K562 (cell line): ENCODE data around the gene TECPR2. TPM values are rescaled to one million over a fixed set of nuclear protein-coding genes. Genes with fewer than 3 reads are reported as not detected.

Experiments used
- ATF2 ChIP-seq: sonication (generic); formaldehyde crosslinking; IDR thresholded peaks from 2 replicates; pipeline ENCODE4 v1.8.1; 2022; ENCODE audit warnings: missing genetic modification reagents
- CEBPG ChIP-seq, 3 experiments: fragments of 200-800 bp in 1 of 3; sonication (Bioruptor generic) in 1 of 3; sonication (generic) in 1 of 3; formaldehyde crosslinking in 1 of 3; IDR thresholded peaks in 2 of 3; conservative IDR thresholded peaks in 1 of 3; 2 replicates each; pipeline versions ENCODE4 v1.6.1 to v1.8.0; 2016 to 2022; ENCODE audit warnings: missing compliant biosample characterization in 2 of 3, missing genetic modification characterization in 2 of 3, mild to moderate bottlenecking in 1 of 3, missing genetic modification reagents in 1 of 3
- CTBP1 ChIP-seq: fragments of 450-650 bp; IDR thresholded peaks from 2 replicates; pipeline ENCODE4 v1.6.1; 2016; ENCODE audit warnings: borderline replicate concordance
- DPF2 ChIP-seq: fragments of 450-650 bp; IDR thresholded peaks from 2 replicates; pipeline ENCODE4 v1.6.1; 2016
- FOSL1 ChIP-seq: fragments of 200-800 bp; sonication (Bioruptor generic); conservative IDR thresholded peaks from 2 replicates; pipeline ENCODE4 v1.6.1; 2016; ENCODE audit warnings: missing genetic modification characterization, missing compliant biosample characterization
- GABPA ChIP-seq: fragments of 200-800 bp; sonication (Bioruptor generic); conservative IDR thresholded peaks from 2 replicates; pipeline ENCODE4 v1.6.1; 2016; ENCODE audit warnings: low read depth, missing genetic modification characterization, missing compliant biosample characterization
- GMEB1 ChIP-seq: fragments of 250-450 bp; sonication (Bioruptor Pico); IDR thresholded peaks from 2 replicates; pipeline ENCODE4 v1.4.0; 2020; ENCODE audit warnings: mild to moderate bottlenecking
- MTA1 ChIP-seq: fragments of 450-650 bp; IDR thresholded peaks from 2 replicates; pipeline ENCODE4 v1.6.1; 2017; ENCODE audit warnings: borderline replicate concordance
- NFRKB ChIP-seq: fragments of 450-650 bp; IDR thresholded peaks from 2 replicates; pipeline ENCODE4 v1.6.1; 2016; ENCODE audit warnings: low read depth
- POLR2G ChIP-seq: fragments of 200-400 bp; formaldehyde crosslinking; IDR thresholded peaks from 2 replicates; pipeline ENCODE4 v1.6.1; 2017; ENCODE audit warnings: low read depth, mild to moderate bottlenecking, antibody characterized with exemption, low read length, moderate library complexity
- RB1 ChIP-seq: fragments of 450-650 bp; IDR thresholded peaks from 2 replicates; pipeline ENCODE4 v1.6.1; 2017; ENCODE audit warnings: low read depth, mild to moderate bottlenecking
- RBM22 ChIP-seq: fragments of 200-400 bp; formaldehyde crosslinking; IDR thresholded peaks from 2 replicates; pipeline ENCODE4 v1.6.1; 2018; ENCODE audit warnings: low read length, low read depth; ENCODE audit not compliant: poor library complexity, severe bottlenecking
- RBM34 ChIP-seq: fragments of 200-400 bp; formaldehyde crosslinking; IDR thresholded peaks from 2 replicates; pipeline ENCODE4 v1.6.1; 2018; ENCODE audit warnings: low read length, borderline replicate concordance; ENCODE audit not compliant: insufficient read depth
- RFX5 ChIP-seq: IDR thresholded peaks from 2 replicates; pipeline ENCODE4 v1.6.1; 2011; ENCODE audit warnings: low read depth, mild to moderate bottlenecking, improper control_type of control experiment, low read length
- SRSF9 ChIP-seq: fragments of 200-400 bp; formaldehyde crosslinking; IDR thresholded peaks from 2 replicates; pipeline ENCODE4 v1.6.1; 2017; ENCODE audit warnings: low read depth, low read length, borderline replicate concordance
- VEZF1 ChIP-seq: fragments of 200-800 bp; sonication (Bioruptor generic); IDR thresholded peaks from 2 replicates; pipeline ENCODE4 v1.6.1; 2017; ENCODE audit warnings: missing genetic modification characterization, missing compliant biosample characterization
- XRCC5 ChIP-seq: fragments of 200-400 bp; formaldehyde crosslinking; IDR thresholded peaks from 2 replicates; pipeline ENCODE4 v1.6.1; 2017; ENCODE audit warnings: low read depth, mild to moderate bottlenecking, low read length
- ZFP1 ChIP-seq: fragments of 450-650 bp; formaldehyde crosslinking; IDR thresholded peaks from 2 replicates; pipeline ENCODE4 v1.4.0; 2020; ENCODE audit warnings: mild to moderate bottlenecking, mixed read lengths
- ZNF253 ChIP-seq: fragments of 250-450 bp; sonication (Bioruptor Pico); conservative IDR thresholded peaks from 2 replicates; pipeline ENCODE4 v1.6.1; 2021; ENCODE audit warnings: mild to moderate bottlenecking
- ZNF511 ChIP-seq: sonication (generic); formaldehyde crosslinking; IDR thresholded peaks from 2 replicates; pipeline ENCODE4 v1.8.0; 2022; ENCODE audit warnings: mild to moderate bottlenecking, missing genetic modification reagents
- ZNF639 ChIP-seq, 2 experiments: fragments of 200-800 bp in 1 of 2; sonication (Bioruptor generic) in 1 of 2; sonication (generic) in 1 of 2; formaldehyde crosslinking in 1 of 2; IDR thresholded peaks in 1 of 2; conservative IDR thresholded peaks in 1 of 2; 2 replicates each; pipeline versions ENCODE4 v1.5.0 to v1.6.1; 2016 to 2020; ENCODE audit warnings: missing compliant biosample characterization in 1 of 2, missing genetic modification characterization in 1 of 2, missing genetic modification reagents in 1 of 2
- polyA plus RNA-seq, 8 experiments: library from polyadenylated mRNA; depleted of rRNA in 4 of 8; stranded (reverse) in 5 of 8; unstranded in 3 of 8; fragments of >200 nt; fragmentation: Nextera tagmentation in 2 of 8; fragmentation: Illumina TruSeq in 1 of 8; extraction: Ambion mirVana in 2 of 8; extraction: Trizol in 1 of 8; gene quantifications; 2 replicates each; pipeline versions ENCODE4 v1.2.1 to v1.2.3, GENCODE V29; 2011 to 2014; ENCODE audit warnings: inconsistent platforms in 1 of 8, missing spikeins in 1 of 8
- total RNA-seq, 7 experiments: library from RNA; depleted of rRNA in 6 of 7; stranded (reverse); fragments of >200 nt in 6 of 7; fragmentation: Illumina TruSeq in 2 of 7; extraction: Trizol in 2 of 7; gene quantifications; 2 replicates each; pipeline versions ENCODE4 v1.2.1 to v1.2.3, GENCODE V29; 2011 to 2021; ENCODE audit warnings: low replicate concordance in 1 of 7

TECPR2 gene
- total and polyA plus RNA-seq, 9 of the 15 experiments (the other 6 are each of a cell fraction or from before 2014, with no cell fraction given), result 0.04 to 3.0 (median 0.83) TPM

GRCh38 chr14:102319351-102320032 lies 43.2 kb upstream of the TECPR2 start, which contains the start of gene ZNF839 (continued):
- TF ChIP-seq GMEB1 (CRISPR knock-in tag), result peak; percentile 35
- peak; percentile 80 for TF ChIP-seq RB1
- no peak for TF ChIP-seq RBM34
- TF ChIP-seq NFRKB, result no peak
- no peak for TF ChIP-seq ZFP1 (CRISPR knock-in tag)
- TF ChIP-seq MTA1, result peak; percentile 90
- no peak for TF ChIP-seq DPF2
- peak; percentile 57; the same call in 1 of the 2 replicates for TF ChIP-seq CTBP1
- peak; percentile 83 for TF ChIP-seq POLR2G
- TF ChIP-seq ATF2 (CRISPR knock-in tag), result no peak
- TF ChIP-seq ZNF253 (CRISPR knock-in tag), result no peak
- peak; percentile 88 for TF ChIP-seq VEZF1 (CRISPR knock-in tag)
- TF ChIP-seq RBM22, result no peak
- TF ChIP-seq GABPA (tag), result no peak
- TF ChIP-seq FOSL1 (tag), result 0 out of 2 replicates have a peak, but pooled peaks have one; percentile 13
- no peak for TF ChIP-seq CEBPG (CRISPR knock-in tag; IDR thresholded peaks at IDR 0.05)
- TF ChIP-seq CEBPG (tag; conservative IDR thresholded peaks at IDR 0.05 in 1 of 2, IDR thresholded peaks at IDR 0.05 in 1 of 2), result peak in 1 of 2 experiments; percentile 3; a peak in 1 of 4 replicates
- TF ChIP-seq SRSF9, result no peak
- no peak for TF ChIP-seq RFX5
- 0 out of 4 replicates have a peak, but pooled peaks of 1 of the 2 experiments have one; percentile 29 for TF ChIP-seq ZNF639 (CRISPR knock-in tag; conservative IDR thresholded peaks at IDR 0.05 in 1 of 2, IDR thresholded peaks at IDR 0.05 in 1 of 2)
- TF ChIP-seq ZNF511 (CRISPR knock-in tag), result no peak
- no peak for TF ChIP-seq XRCC5
